HG03159 (cell line): Measurements from ENCODE around the gene NFIC.

Experiments
- ATAC-seq: cut with Tn5 transposase; IDR thresholded peaks from one replicate; pipeline ENCODE4 v1.9.1; 2021; ENCODE audit warnings: mild to moderate bottlenecking, moderate library complexity; ENCODE audit not compliant: unreplicated experiment

The NFIC gene

GRCh38 chr19:3464587-3465235 lies 98.3 kb downstream of the NFIC start:
- ATAC-seq = no peak

GRCh38 chr19:3465552-3465951 lies 99.2 kb downstream of the NFIC start:
- no peak for ATAC-seq

GRCh38 chr19:3466635-3467034 lies 100.3 kb downstream of the NFIC start:
- no peak for ATAC-seq

- ATAC-seq = no peak
Observed at GRCh38 chr19:3467437-3468198, 101.2 kb downstream of the NFIC start.

- ATAC-seq = no peak
Observed at GRCh38 chr19:3468211-3468610, 101.8 kb downstream of the NFIC start.

- ATAC-seq = no peak
Observed at GRCh38 chr19:3469638-3470499, 103.5 kb downstream of the NFIC start.

- no peak for ATAC-seq
Observed at GRCh38 chr19:3470500-3471128, 104.2 kb downstream of the NFIC start.

GRCh38 chr19:3471954-3472655 lies 105.7 kb downstream of the NFIC start:
- no peak for ATAC-seq

GRCh38 chr19:3474010-3474409 lies 107.6 kb downstream of the NFIC start:
- no peak for ATAC-seq

GRCh38 chr19:3474614-3475013 lies 108.2 kb downstream of the NFIC start:
- ATAC-seq = no peak

- ATAC-seq = no peak
Observed at GRCh38 chr19:3475449-3475848, 109.1 kb downstream of the NFIC start.

GRCh38 chr19:3476830-3477229 lies 110.4 kb downstream of the NFIC start:
- no peak for ATAC-seq

GRCh38 chr19:3477506-3477905 lies 111.1 kb downstream of the NFIC start:
- no peak for ATAC-seq

GRCh38 chr19:3477951-3478350 lies 111.6 kb downstream of the NFIC start:
- no peak for ATAC-seq

GRCh38 chr19:3478409-3479176 lies 112.2 kb downstream of the NFIC start:
- no peak for ATAC-seq

GRCh38 chr19:3479177-3479833 lies 112.9 kb downstream of the NFIC start:
- ATAC-seq = no peak

- ATAC-seq = no peak
Observed at GRCh38 chr19:3479834-3480215, 113.4 kb downstream of the NFIC start.

GRCh38 chr19:3480383-3481091 lies 114.2 kb downstream of the NFIC start, which contains the start of gene SMIM24:
SMIM24 (minus strand) TSS chr19:3480525; CDS start chr19:3480463, 62 bp downstream.
- no peak for ATAC-seq
